Measurements from ENCODE around the gene PRKCH. TPM values are rescaled to one million over a fixed set of nuclear protein-coding genes. Genes with fewer than 3 reads are reported as not detected.

The PRKCH gene
- total RNA-seq, 1 experiment from 2014 or later, result 5.2 TPM

DNA sequence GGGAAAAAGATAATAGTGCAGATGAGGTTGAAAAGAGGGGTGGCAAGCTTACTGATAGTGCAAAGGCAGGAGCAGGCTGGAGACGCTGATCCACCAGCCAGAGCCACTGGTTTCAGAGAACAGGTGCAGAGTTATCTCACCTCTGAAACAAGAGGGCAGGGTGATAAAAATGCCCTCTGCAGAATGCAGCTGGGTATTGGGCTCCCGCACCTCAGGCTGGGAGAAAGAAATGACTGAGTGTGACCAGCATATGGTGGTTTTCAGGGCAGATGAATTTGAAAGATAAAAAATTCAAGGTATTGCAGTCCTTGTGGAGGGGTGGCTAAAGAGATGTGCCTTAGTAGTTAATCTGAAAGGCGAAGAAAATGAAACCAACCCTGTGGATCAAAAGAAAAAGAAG is 37.4 kb upstream of the PRKCH start:
- Mint-ChIP-seq H3K36me3 (ENCODE audit: insufficient read depth in 1 of 3, low read depth in 3 of 3) (0 out of 7 replicates have a peak, but pooled peaks cover 0 to 3% (median 0%) of the 10 kb centered on the region in 3 experiments), H3K4me3 (no peak overlapping the region), H3K27ac (no peak overlapping the region), H3K9me3 (no peaks in the 10 kb centered on the region; a peak in 1 of 5 replicates), H3K27me3 (ENCODE audit: low read depth) (peaks cover 17% of the 10 kb centered on the region), H3K4me1 (peaks cover 13 to 17% of the 10 kb centered on the region in 2 experiments)
- Histone ChIP-seq H3K79me1 (ENCODE audit: insufficient read depth, low read depth, low read length, poor library complexity, severe bottlenecking) (no peaks in the 10 kb centered on the region), H3T11ph (ENCODE audit: low read length) (no peak overlapping the region), H3K27me3 (ENCODE audit: insufficient read depth, low read length) (no peaks in the 10 kb centered on the region; the same call in 1 of the 2 replicates), H3K23ac (ENCODE audit: insufficient read length, low read depth, low read length) (no peak overlapping the region), H3K4ac (ENCODE audit: low read depth, low read length) (no peak overlapping the region), H2BK5ac (ENCODE audit: insufficient read length, low read length) (no peak overlapping the region), H2BK12ac (ENCODE audit: insufficient read length, low read depth, low read length) (no peak overlapping the region), H4K91ac (ENCODE audit: insufficient read length, low read depth, low read length) (no peak overlapping the region), H2AFZ (ENCODE audit: low read length) (no peak overlapping the region), H2BK15ac (ENCODE audit: low read depth, low read length) (no peak overlapping the region), H3K4me2 (ENCODE audit: insufficient read depth, insufficient read length, low read length) (no peak overlapping the region), H3K18ac (ENCODE audit: insufficient read length, low read depth, low read length) (no peak overlapping the region), H2BK120ac (ENCODE audit: low read depth, low read length, poor library complexity, severe bottlenecking) (no peak overlapping the region), H4K20me1 (ENCODE audit: control insufficient read depth, insufficient read depth, insufficient read length) (peaks cover 4% of the 10 kb centered on the region), H3K14ac (ENCODE audit: insufficient read depth, low read length) (no peak overlapping the region), H4K5ac (ENCODE audit: insufficient read length, low read depth, low read length) (no peak overlapping the region), H3K79me2 (ENCODE audit: insufficient read depth, low read length) (no peaks in the 10 kb centered on the region), H3K9ac (ENCODE audit: extremely low read depth, insufficient read length, low read length) (no peak overlapping the region), H3K4me1 (ENCODE audit: insufficient read depth, low read length) (no peaks in the 10 kb centered on the region), H3K27ac (ENCODE audit: insufficient read length, low read depth, low read length) (no peak overlapping the region), H3K9me3 (ENCODE audit: control insufficient read depth, low read depth, low read length) (no peaks in the 10 kb centered on the region), H3K56ac (ENCODE audit: insufficient read length, low read depth, low read length) (no peak overlapping the region), H2AK5ac (ENCODE audit: insufficient read length, low read length) (no peak overlapping the region), H4K8ac (replicated peaks; ENCODE audit: insufficient read length, low read depth, low read length) (no peak overlapping the region), H3K23me2 (ENCODE audit: insufficient read length, low read depth, low read length, poor library complexity, severe bottlenecking) (peaks cover 11% of the 10 kb centered on the region), H2BK20ac (ENCODE audit: low read depth, low read length, poor library complexity, severe bottlenecking) (no peak overlapping the region)
- no CpG with 5 or more reads among the region's 3 CpGs for WGBS (ENCODE audit: extremely low coverage, insufficient read length, low lambda C conversion rate)
- no peak for DNase-seq
- TF ChIP-seq, protein P1, sequence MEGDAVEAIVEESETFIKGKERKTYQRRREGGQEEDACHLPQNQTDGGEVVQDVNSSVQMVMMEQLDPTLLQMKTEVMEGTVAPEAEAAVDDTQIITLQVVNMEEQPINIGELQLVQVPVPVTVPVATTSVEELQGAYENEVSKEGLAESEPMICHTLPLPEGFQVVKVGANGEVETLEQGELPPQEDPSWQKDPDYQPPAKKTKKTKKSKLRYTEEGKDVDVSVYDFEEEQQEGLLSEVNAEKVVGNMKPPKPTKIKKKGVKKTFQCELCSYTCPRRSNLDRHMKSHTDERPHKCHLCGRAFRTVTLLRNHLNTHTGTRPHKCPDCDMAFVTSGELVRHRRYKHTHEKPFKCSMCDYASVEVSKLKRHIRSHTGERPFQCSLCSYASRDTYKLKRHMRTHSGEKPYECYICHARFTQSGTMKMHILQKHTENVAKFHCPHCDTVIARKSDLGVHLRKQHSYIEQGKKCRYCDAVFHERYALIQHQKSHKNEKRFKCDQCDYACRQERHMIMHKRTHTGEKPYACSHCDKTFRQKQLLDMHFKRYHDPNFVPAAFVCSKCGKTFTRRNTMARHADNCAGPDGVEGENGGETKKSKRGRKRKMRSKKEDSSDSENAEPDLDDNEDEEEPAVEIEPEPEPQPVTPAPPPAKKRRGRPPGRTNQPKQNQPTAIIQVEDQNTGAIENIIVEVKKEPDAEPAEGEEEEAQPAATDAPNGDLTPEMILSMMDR (conservative IDR thresholded peaks at IDR 0.05), result no peak
